Fibroblast of the aortic adventitia (primary cell): ENCODE results near the gene PHF21A. TPM values are rescaled to one million over a fixed set of nuclear protein-coding genes. Genes with fewer than 3 reads are reported as not detected.
"Not testable (repeated sequence)": the region's sequence is repeated elsewhere in the genome, so short reads cannot be mapped to it uniquely, and the experiment has no call there.

Experiments used
- DNase-seq: peaks from one replicate; pipeline ENCODE4 v3.0.0-alpha.2; 2010; ENCODE audit warnings: low read depth
- H3K4me3 ChIP-seq: 2 replicates; pipeline ENCODE4 v1.5.1; 2011; ENCODE audit warnings: low read depth, mild to moderate bottlenecking, control low read depth, low read length, moderate library complexity
- CTCF ChIP-seq: IDR thresholded peaks from 2 replicates; pipeline ENCODE4 v1.5.1; 2011; ENCODE audit warnings: mild to moderate bottlenecking, low read length, control low read depth, inconsistent platforms; ENCODE audit not compliant: insufficient read depth
- total RNA-seq: library from RNA; depleted of rRNA; stranded (reverse); fragments of >200 nt; gene quantifications from 2 replicates; pipeline ENCODE4 v1.2.3, GENCODE V29; 2012; ENCODE audit warnings: low replicate concordance

Gene PHF21A
- total RNA-seq, 1 donor: 22.5 TPM

DNA sequence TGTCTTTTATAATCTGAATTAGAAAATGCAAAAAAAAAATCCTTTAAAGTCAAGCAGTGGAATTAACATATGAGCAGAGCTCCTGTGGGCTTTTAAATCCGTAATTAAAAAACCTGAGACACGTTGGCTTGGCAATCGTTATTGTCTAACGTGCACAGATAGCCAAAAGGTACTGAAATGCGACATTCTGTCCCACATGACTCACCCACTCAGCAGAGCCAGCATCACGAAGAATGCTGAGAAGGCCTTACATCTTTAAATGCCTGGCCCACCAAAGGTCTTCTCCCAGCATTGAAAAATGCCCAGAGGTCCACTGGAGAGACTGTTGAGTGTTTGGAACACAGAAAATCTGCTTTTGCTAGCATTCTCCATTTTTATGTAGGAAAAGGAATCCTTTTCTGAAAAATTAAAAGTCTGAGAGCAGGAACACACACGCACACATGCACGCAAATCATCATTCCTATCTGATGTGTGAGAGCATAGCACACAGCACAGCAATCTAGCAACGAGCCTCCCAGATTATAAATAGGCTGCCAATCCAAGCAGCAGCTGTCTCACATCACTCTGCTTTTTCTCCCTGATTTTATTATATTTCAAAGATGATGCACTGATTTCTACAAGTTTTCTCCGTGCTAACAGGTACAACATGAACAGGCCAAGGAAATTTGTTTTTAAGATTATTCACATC lies 94.5 kb downstream of the PHF21A start:
- TF ChIP-seq CTCF: no peak
- no peak overlapping the region for H3K4me3 ChIP-seq
- DNase-seq: peak; percentile 60

- H3K4me3 ChIP-seq: no peak overlapping the region
- no peak for TF ChIP-seq CTCF
- no peak for DNase-seq
These were observed 101.1 kb downstream of the PHF21A start for GRCh38 chr11:46020084-46020599.

- no peak overlapping the region for H3K4me3 ChIP-seq
- TF ChIP-seq CTCF: no peak
- no peak for DNase-seq
These were observed 102.6 kb downstream of the PHF21A start for GRCh38 chr11:46018651-46019050.

DNA sequence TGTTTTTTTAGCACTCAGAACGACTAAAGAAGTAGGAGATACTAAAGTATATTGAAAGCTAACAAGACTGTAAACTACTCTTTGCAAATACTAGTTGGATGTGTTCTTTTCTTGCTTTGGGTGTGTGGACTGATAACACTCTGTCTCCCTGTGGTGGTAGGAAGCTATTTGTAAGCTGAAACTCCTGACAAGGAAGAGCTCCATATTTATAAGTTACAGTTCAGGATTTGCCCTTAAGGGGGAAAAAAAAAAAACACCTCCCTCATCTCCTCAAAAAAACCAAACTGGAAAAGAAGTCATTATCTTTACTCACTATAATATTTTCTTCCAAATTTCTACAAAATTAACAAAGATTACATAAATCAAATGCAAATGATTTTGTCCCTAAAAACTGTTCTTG lies 103.9 kb downstream of the PHF21A start:
- DNase-seq: no peak
- no peak for TF ChIP-seq CTCF
- no peak overlapping the region for H3K4me3 ChIP-seq

GRCh38 chr11:46015941-46016340 lies 105.3 kb downstream of the PHF21A start:
- no peak for TF ChIP-seq CTCF
- H3K4me3 ChIP-seq: no peak overlapping the region
- DNase-seq: no peak

- H3K4me3 ChIP-seq, DNase-seq: not testable (repeated sequence)
These were observed 107.1 kb downstream of the PHF21A start for GRCh38 chr11:46014168-46014567.

DNA sequence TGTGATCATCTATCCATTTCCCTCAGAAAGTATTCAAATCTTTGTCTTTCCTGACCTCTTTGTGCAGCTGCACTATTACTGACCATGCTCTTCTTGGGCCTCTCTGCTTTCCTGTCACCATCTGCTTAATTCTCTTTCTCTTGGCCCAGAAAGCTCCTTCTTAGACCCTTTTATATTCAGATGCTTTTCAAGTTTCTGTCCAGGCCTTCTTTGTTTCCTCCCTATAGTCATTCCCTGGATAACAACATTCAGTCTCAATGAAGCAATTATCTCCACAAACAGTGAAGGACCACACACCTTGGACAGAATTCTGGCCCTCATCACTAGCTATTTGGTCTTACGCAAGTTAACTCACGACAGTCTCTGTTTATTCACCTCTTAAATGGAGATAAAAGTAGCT lies 109.1 kb downstream of the PHF21A start:
- TF ChIP-seq CTCF: no peak
- no peak overlapping the region for H3K4me3 ChIP-seq
- no peak for DNase-seq
